H9 (cell line): Measurements from ENCODE around the gene RNF217. TPM values are rescaled to one million over a fixed set of nuclear protein-coding genes. Genes with fewer than 3 reads are reported as not detected.

Experiments used
- DNase-seq: peaks from one replicate; pipeline ENCODE4 v3.0.0-alpha.2; 2017
- H2AFZ ChIP-seq: one replicate; pipeline ENCODE4 v1.6.1; 2013; ENCODE audit warnings: mild to moderate bottlenecking, low read length, control low read depth, moderate library complexity
- H2AK5ac ChIP-seq: 2 replicates; pipeline ENCODE4 v1.6.1; 2013; ENCODE audit warnings: low read length, control low read depth, mixed read lengths; ENCODE audit not compliant: insufficient read length
- H2BK120ac ChIP-seq: one replicate; pipeline ENCODE4 v1.6.1; 2013; ENCODE audit warnings: low read depth, mild to moderate bottlenecking, low read length, control low read depth, inconsistent platforms; ENCODE audit not compliant: poor library complexity, severe bottlenecking
- H2BK12ac ChIP-seq: 2 replicates; pipeline ENCODE4 v1.6.1; 2013; ENCODE audit warnings: low read length, control low read depth, mixed read lengths, low read depth; ENCODE audit not compliant: insufficient read length
- H2BK15ac ChIP-seq: 2 replicates; pipeline ENCODE4 v1.6.1; 2013; ENCODE audit warnings: low read depth, low read length, control low read depth
- H2BK20ac ChIP-seq: one replicate; pipeline ENCODE4 v1.6.1; 2013; ENCODE audit warnings: low read depth, mild to moderate bottlenecking, low read length, control low read depth, inconsistent platforms; ENCODE audit not compliant: poor library complexity, severe bottlenecking
- H2BK5ac ChIP-seq: 2 replicates; pipeline ENCODE4 v1.6.1; 2013; ENCODE audit warnings: low read length, control low read depth, mixed read lengths; ENCODE audit not compliant: insufficient read length
- H3K14ac ChIP-seq: 2 replicates; pipeline ENCODE4 v1.6.1; 2013; ENCODE audit warnings: low read length, control low read depth; ENCODE audit not compliant: insufficient read depth
- H3K18ac ChIP-seq: 2 replicates; pipeline ENCODE4 v1.6.1; 2013; ENCODE audit warnings: low read depth, mild to moderate bottlenecking, mixed read lengths, low read length, control low read depth; ENCODE audit not compliant: insufficient read length
- H3K23ac ChIP-seq: 2 replicates; pipeline ENCODE4 v1.6.1; 2013; ENCODE audit warnings: low read length, control low read depth, mixed read lengths, low read depth; ENCODE audit not compliant: insufficient read length
- H3K23me2 ChIP-seq: 2 replicates; pipeline ENCODE4 v1.6.1; 2013; ENCODE audit warnings: low read depth, mild to moderate bottlenecking, mixed read lengths, low read length, control low read depth; ENCODE audit not compliant: insufficient read length, poor library complexity, severe bottlenecking
- H3K27ac ChIP-seq: 2 replicates; pipeline ENCODE4 v1.5.1; 2013; ENCODE audit warnings: low read length, control low read depth, mixed read lengths, low read depth; ENCODE audit not compliant: insufficient read length
- H3K27me3 ChIP-seq: 2 replicates; pipeline ENCODE4 v1.6.1; 2013; ENCODE audit warnings: low read length, control low read depth, inconsistent platforms; ENCODE audit not compliant: insufficient read depth
- H3K4ac ChIP-seq: 2 replicates; pipeline ENCODE4 v1.6.1; 2013; ENCODE audit warnings: low read depth, mild to moderate bottlenecking, control low read depth, inconsistent platforms, low read length, moderate library complexity
- H3K4me1 ChIP-seq: 2 replicates; pipeline ENCODE4 v1.6.1; 2013; ENCODE audit warnings: low read length, control low read depth, inconsistent platforms; ENCODE audit not compliant: insufficient read depth
- H3K4me2 ChIP-seq: 2 replicates; pipeline ENCODE4 v1.6.1; 2013; ENCODE audit warnings: low read length, control low read depth, mixed read lengths; ENCODE audit not compliant: insufficient read length, insufficient read depth
- H3K56ac ChIP-seq: 2 replicates; pipeline ENCODE4 v1.6.1; 2013; ENCODE audit warnings: low read depth, mild to moderate bottlenecking, mixed read lengths, low read length, control low read depth; ENCODE audit not compliant: insufficient read length
- H3K79me1 ChIP-seq: 2 replicates; pipeline ENCODE4 v1.6.1; 2013; ENCODE audit warnings: low read depth, mild to moderate bottlenecking, moderate library complexity, low read length, control low read depth, inconsistent platforms; ENCODE audit not compliant: insufficient read depth, poor library complexity, severe bottlenecking
- H3K79me2 ChIP-seq: 2 replicates; pipeline ENCODE4 v1.6.1; 2013; ENCODE audit warnings: low read length, control low read depth, inconsistent platforms; ENCODE audit not compliant: insufficient read depth
- H3K9ac ChIP-seq: 2 replicates; pipeline ENCODE4 v1.6.1; 2013; ENCODE audit warnings: low read length, control low read depth, mixed read lengths; ENCODE audit not compliant: insufficient read length; ENCODE audit errors: extremely low read depth
- H3K9me3 ChIP-seq: one replicate; pipeline ENCODE4 v1.6.1; 2013; ENCODE audit warnings: low read depth, low read length, inconsistent platforms; ENCODE audit not compliant: control insufficient read depth
- H3T11ph ChIP-seq: one replicate; pipeline ENCODE4 v1.6.1; 2013; ENCODE audit warnings: mild to moderate bottlenecking, low read length, control low read depth, inconsistent platforms
- H4K20me1 ChIP-seq: one replicate; pipeline ENCODE4 v1.6.1; 2013; ENCODE audit not compliant: control insufficient read depth, insufficient read length, insufficient read depth
- H4K5ac ChIP-seq: 2 replicates; pipeline ENCODE4 v1.6.1; 2013; ENCODE audit warnings: low read depth, mild to moderate bottlenecking, mixed read lengths, low read length, control low read depth; ENCODE audit not compliant: insufficient read length
- H4K8ac ChIP-seq: replicated peaks from 2 replicates; pipeline ENCODE4 v1.6.1; 2013; ENCODE audit warnings: low read length, control low read depth, mixed read lengths, low read depth; ENCODE audit not compliant: insufficient read length
- H4K91ac ChIP-seq: 2 replicates; pipeline ENCODE4 v1.6.1; 2013; ENCODE audit warnings: low read depth, mild to moderate bottlenecking, moderate library complexity, mixed read lengths, low read length, control low read depth; ENCODE audit not compliant: insufficient read length
- H3K27ac Mint-ChIP-seq, 3 experiments: 2 replicates in 2 of 3; 3 replicates in 1 of 3; pipeline ENCODE4 v1.8.0; 2020 to 2021; ENCODE audit warnings: mixed read lengths in 3 of 3, mild to moderate bottlenecking in 1 of 3, moderate library complexity in 1 of 3
- H3K27me3 Mint-ChIP-seq: 2 replicates; pipeline ENCODE4 v1.8.0; 2021; ENCODE audit warnings: low read depth, mild to moderate bottlenecking, moderate library complexity, mixed read lengths
- H3K36me3 Mint-ChIP-seq, 3 experiments: 2 replicates in 2 of 3; 3 replicates in 1 of 3; pipeline ENCODE4 v1.8.0; 2020 to 2021; ENCODE audit warnings: low read depth in 3 of 3, mixed read lengths in 3 of 3; ENCODE audit not compliant: insufficient read depth in 1 of 3
- H3K4me1 Mint-ChIP-seq, 2 experiments: 2 replicates each; pipeline ENCODE4 v1.8.0; 2020; ENCODE audit warnings: mixed read lengths in 2 of 2
- H3K4me3 Mint-ChIP-seq, 2 experiments: 2 replicates in 1 of 2; 3 replicates in 1 of 2; pipeline ENCODE4 v1.8.0; 2020 to 2021; ENCODE audit warnings: mild to moderate bottlenecking in 2 of 2, mixed read lengths in 2 of 2, moderate library complexity in 1 of 2
- H3K9me3 Mint-ChIP-seq, 2 experiments: 2 replicates in 1 of 2; 3 replicates in 1 of 2; pipeline ENCODE4 v1.8.0; 2020; ENCODE audit warnings: mild to moderate bottlenecking in 2 of 2, mixed read lengths in 2 of 2, moderate library complexity in 1 of 2
- CTCF ChIP-seq: fragments of 200-600 bp; sonication (generic); conservative IDR thresholded peaks from 3 replicates; pipeline ENCODE4 v1.8.0; 2021; ENCODE audit warnings: antibody characterized with exemption, mild to moderate bottlenecking
- WGBS: extraction: QIAGEN DNeasy Blood & Tissue Kit; methylation state at CpG from one replicate; pipeline ENCODE4 v1.1.7; 2013; ENCODE audit warnings: missing lambda C conversion rate, low lambda C conversion rate, mixed read lengths; ENCODE audit not compliant: insufficient read length; ENCODE audit errors: extremely low coverage; 5-methylcytosine and 5-hydroxymethylcytosine counted together
- total RNA-seq: library from RNA; stranded (reverse); gene quantifications from 2 replicates; pipeline ENCODE4 v1.2.1, GENCODE V29; 2021

The RNF217 gene
- total RNA-seq, 1 experiment from 2014 or later, result 9.6 TPM

GRCh38 chr6:125107896-125108295, 145.7 kb downstream of the RNF217 start:
- Mint-ChIP-seq H3K27ac (no peak overlapping the region), H3K36me3 (peaks cover 8 to 35% (median 13%) of the 10 kb centered on the region in 3 experiments), H3K4me3 (no peak overlapping the region), H3K27me3 (no peaks in the 10 kb centered on the region), H3K4me1 (peaks cover 18 to 21% of the 10 kb centered on the region in 2 experiments), H3K9me3 (peaks cover 27 to 37% of the 10 kb centered on the region in 2 experiments)
- H4K5ac ChIP-seq, result no peak overlapping the region
- H2AFZ ChIP-seq, result no peak overlapping the region
- no peaks in the 10 kb centered on the region for H4K20me1 ChIP-seq
- no peak overlapping the region for H2AK5ac ChIP-seq
- no peaks in the 10 kb centered on the region for H3K27me3 ChIP-seq
- no peaks in the 10 kb centered on the region for H3K23me2 ChIP-seq
- H3K23ac ChIP-seq, result no peak overlapping the region
- H3K14ac ChIP-seq, result no peak overlapping the region
- H3K4me2 ChIP-seq, result no peak overlapping the region
- H3K56ac ChIP-seq, result no peak overlapping the region
- no peak overlapping the region for H3T11ph ChIP-seq
- no peak overlapping the region for H3K4ac ChIP-seq
- no peak overlapping the region for H3K9ac ChIP-seq
- no peak overlapping the region for H2BK12ac ChIP-seq
- WGBS, result no CpG with 5 or more reads among the region's 3 CpGs
- H4K91ac ChIP-seq, result no peak overlapping the region
- no peak overlapping the region for H3K18ac ChIP-seq
- H3K4me1 ChIP-seq, result no peaks in the 10 kb centered on the region
- H2BK20ac ChIP-seq, result no peak overlapping the region
- H3K9me3 ChIP-seq, result no peaks in the 10 kb centered on the region
- no peak for TF ChIP-seq CTCF
- DNase-seq, result no peak
- H3K79me2 ChIP-seq, result no peaks in the 10 kb centered on the region
- no peak overlapping the region for H2BK5ac ChIP-seq
- no peak overlapping the region for H2BK15ac ChIP-seq
- no peaks in the 10 kb centered on the region for H3K79me1 ChIP-seq
- H3K27ac ChIP-seq, result no peak overlapping the region
- H4K8ac ChIP-seq, result no peak overlapping the region
- no peak overlapping the region for H2BK120ac ChIP-seq
